ENCODE results near the gene EMD. TPM values are rescaled to one million over a fixed set of nuclear protein-coding genes. Genes with fewer than 3 reads are reported as not detected.

The EMD gene
- total RNA-seq, 1 donor from 2014 or later, result 16.1 TPM

DNA sequence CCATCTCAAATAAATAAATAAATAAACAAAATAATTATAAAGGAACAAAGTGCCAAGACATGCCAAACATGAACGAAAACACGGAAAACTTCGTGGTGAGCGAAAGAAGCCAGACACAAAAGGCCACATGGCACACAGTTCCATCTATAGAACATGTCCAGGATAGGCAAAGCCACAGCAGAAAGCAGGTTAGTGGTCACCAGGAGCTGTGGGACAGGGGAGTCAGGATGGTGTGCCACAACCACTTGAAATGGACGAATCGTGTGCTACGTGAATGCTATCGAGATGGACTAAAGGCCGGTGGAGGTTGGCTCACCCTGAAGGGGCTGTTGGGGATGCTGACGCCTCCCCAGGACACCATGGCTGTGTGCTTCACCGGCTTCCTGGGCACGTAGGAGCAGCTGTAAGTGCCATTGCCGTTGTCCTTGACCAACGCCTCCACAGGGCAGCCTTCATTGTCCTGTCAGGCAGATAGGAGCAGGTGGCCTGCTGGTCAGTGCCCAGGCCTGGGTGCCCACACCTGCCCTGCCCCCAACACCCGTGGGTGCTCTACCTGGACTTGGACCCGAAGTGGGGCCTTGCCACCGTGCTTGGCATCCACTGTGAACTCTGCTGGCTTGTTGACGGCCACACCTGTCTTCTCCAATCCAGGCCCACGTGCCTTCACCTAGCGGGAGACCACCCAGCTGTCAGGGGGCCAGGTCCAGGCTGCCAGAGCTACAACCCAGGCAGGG is 15.2 kb upstream of the EMD start:
- DNase-seq (ENCODE audit: low read depth), result no peak
- FAIRE-seq, result no peak
- Histone ChIP-seq H3K36me3 (ENCODE audit: control insufficient read depth, insufficient read depth, low read length) (peaks cover 57% of the 10 kb centered on the region), H3K27me3 (ENCODE audit: control insufficient read depth, insufficient read depth, low read length) (no peaks in the 10 kb centered on the region), H3K4me3 (ENCODE audit: low read depth, low read length) (no peak overlapping the region)
- TF ChIP-seq, protein P1, sequence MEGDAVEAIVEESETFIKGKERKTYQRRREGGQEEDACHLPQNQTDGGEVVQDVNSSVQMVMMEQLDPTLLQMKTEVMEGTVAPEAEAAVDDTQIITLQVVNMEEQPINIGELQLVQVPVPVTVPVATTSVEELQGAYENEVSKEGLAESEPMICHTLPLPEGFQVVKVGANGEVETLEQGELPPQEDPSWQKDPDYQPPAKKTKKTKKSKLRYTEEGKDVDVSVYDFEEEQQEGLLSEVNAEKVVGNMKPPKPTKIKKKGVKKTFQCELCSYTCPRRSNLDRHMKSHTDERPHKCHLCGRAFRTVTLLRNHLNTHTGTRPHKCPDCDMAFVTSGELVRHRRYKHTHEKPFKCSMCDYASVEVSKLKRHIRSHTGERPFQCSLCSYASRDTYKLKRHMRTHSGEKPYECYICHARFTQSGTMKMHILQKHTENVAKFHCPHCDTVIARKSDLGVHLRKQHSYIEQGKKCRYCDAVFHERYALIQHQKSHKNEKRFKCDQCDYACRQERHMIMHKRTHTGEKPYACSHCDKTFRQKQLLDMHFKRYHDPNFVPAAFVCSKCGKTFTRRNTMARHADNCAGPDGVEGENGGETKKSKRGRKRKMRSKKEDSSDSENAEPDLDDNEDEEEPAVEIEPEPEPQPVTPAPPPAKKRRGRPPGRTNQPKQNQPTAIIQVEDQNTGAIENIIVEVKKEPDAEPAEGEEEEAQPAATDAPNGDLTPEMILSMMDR (IDR thresholded peaks at IDR 0.05; ENCODE audit: insufficient read depth, low read length, severe bottlenecking), result no peak

DNA sequence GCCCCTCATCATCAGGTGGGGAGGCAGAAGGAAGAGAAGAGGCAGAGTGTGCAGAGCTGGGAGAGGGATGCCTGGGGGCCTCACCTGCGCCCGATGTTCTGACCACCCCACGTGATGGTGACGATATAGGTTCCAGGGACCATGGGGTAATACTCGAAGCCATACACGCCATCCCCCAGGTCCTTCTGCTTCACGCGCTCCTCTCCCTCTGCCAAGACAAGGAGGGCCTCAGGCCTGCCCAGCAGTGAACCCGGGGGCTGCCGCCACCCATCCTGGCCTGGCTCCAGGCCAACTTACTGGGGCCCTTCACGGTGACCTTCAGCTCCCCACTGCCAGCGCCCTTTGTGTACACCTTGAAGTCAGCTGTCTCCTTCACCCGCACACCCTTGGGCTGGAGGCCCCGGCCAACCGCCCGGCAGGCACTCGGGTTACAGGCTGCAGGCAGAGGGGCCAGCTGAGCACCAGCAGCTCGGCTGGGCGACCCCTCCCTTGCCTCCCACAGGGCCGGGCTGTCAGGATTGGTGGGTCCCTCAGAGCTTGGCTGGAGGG is 14.0 kb upstream of the EMD start:
- no peak for DNase-seq (ENCODE audit: low read depth)
- no peak for FAIRE-seq
- Histone ChIP-seq H3K27me3 (ENCODE audit: control insufficient read depth, insufficient read depth, low read length) (no peaks in the 10 kb centered on the region), H3K4me3 (ENCODE audit: low read depth, low read length) (no peak overlapping the region), H3K36me3 (ENCODE audit: control insufficient read depth, insufficient read depth, low read length) (peaks cover 52% of the 10 kb centered on the region)
- TF ChIP-seq, protein P1 (IDR thresholded peaks at IDR 0.05; ENCODE audit: insufficient read depth, low read length, severe bottlenecking), result no peak

DNA sequence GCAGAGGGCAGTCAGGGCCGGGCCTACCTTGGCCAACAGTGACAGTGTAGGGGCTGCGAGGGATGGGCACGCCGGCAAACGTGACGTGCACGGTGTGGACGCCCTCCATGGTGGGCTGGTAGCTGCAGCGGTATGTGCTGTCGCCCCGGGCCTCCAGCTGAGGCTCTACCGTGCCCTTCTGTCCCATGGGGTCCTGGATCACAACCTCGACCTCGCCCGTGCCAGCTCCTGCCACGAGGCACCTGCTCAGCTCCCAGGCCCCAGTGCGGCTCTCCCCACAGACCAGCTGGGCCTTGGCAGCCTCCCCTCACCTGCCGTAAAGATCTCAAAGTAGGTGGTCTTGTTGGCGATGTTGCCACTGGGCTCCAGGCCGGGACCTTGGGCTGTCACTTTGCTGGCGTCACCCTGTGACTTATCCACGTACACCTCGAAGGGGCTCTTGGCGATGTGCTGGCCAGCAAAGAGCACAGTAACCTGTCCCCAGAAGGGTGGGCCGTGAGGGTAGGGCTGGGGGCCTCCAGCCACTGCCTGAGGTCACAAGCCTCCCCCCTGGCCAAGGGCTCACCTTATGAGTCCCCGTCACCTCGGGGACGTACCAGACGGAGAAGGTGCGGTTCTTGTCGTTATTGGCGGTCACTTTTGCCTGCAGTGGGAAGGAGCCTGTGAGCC is 13.0 kb upstream of the EMD start:
- no peaks in the 10 kb centered on the region for H3K27me3 ChIP-seq (ENCODE audit: control insufficient read depth, insufficient read depth, low read length)
- no peak overlapping the region for H3K4me3 ChIP-seq (ENCODE audit: low read depth, low read length)
- TF ChIP-seq, protein P1 (IDR thresholded peaks at IDR 0.05; ENCODE audit: insufficient read depth, low read length, severe bottlenecking), result no peak
- DNase-seq (ENCODE audit: low read depth) (no peak), FAIRE-seq (no peak)
- H3K36me3 ChIP-seq (ENCODE audit: control insufficient read depth, insufficient read depth, low read length), result peaks cover 51% of the 10 kb centered on the region

DNA sequence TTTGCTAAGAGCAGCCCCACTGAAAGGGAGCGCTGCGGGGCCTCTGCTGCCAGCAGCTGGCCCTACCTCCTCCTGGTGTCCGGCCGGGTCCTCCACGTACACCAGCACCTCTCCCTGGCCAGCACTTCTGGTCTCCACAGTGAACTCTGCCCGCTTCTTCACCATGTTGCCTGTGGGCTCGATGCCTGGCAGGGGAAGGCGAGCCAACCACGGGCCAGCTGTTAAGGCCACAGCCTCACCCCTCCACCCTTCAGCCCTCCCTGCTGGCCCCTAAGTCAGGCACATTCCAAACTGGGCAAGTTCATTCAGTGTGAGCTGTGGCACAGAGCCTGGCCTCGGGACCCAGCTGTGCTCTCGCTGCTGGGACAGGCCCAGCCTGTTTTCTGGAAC is 12.4 kb upstream of the EMD start:
- TF ChIP-seq, protein P1 (IDR thresholded peaks at IDR 0.05; ENCODE audit: insufficient read depth, low read length, severe bottlenecking), result no peak
- DNase-seq (ENCODE audit: low read depth), result no peak
- Histone ChIP-seq H3K36me3 (ENCODE audit: control insufficient read depth, insufficient read depth, low read length) (peaks cover 47% of the 10 kb centered on the region), H3K27me3 (ENCODE audit: control insufficient read depth, insufficient read depth, low read length) (no peaks in the 10 kb centered on the region), H3K4me3 (ENCODE audit: low read depth, low read length) (no peak overlapping the region)
- FAIRE-seq, result no peak

DNA sequence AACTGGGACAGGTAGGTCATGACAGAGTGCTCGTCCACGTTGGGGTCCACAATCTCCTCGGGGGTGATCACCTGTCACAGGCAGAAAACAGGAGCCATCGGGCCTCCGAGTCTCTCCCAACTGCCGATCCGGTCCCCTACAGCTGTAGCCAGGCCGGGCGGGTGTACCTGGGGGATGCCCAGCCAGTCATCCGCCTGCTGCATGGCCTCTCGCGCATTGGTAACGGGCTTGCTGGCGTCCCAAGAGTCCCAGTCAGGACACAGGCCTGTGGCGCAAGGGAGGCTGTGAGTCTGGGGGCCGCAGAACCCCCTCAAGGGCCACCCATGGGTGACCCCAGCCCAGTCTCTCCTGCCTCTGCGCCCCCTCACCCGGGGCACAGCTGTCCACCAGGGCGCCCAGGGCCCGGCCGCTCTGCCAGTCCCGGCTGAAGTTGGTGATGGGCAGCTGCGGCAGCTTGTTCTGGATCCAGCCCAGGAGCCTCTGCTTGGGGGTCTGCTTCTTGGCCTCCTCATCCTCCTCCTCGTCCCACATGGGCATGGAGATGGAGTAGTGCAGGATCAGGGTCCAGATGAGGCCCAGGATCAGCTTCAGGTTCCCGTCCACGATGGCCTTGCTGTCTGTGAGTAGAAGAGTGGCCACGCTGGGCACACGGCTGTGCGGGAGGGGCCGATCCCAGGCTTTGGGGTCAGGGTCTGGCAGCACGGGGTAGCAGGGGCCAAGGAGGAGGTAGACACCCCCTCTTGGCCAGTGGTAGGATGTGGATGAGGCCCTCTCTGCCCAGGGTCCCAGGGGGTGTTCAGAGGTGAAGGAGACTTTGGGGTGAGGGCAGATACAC is 11.4 kb upstream of the EMD start:
- Histone ChIP-seq H3K27me3 (ENCODE audit: control insufficient read depth, insufficient read depth, low read length) (no peaks in the 10 kb centered on the region), H3K4me3 (ENCODE audit: low read depth, low read length) (no peak overlapping the region), H3K36me3 (ENCODE audit: control insufficient read depth, insufficient read depth, low read length) (peaks cover 36% of the 10 kb centered on the region)
- TF ChIP-seq, protein P1 (IDR thresholded peaks at IDR 0.05; ENCODE audit: insufficient read depth, low read length, severe bottlenecking), result no peak
- DNase-seq (ENCODE audit: low read depth) (no peak), FAIRE-seq (no peak)
